ENCODE results near the gene PDE12. TPM values are rescaled to one million over a fixed set of nuclear protein-coding genes. Genes with fewer than 3 reads are reported as not detected.
A peak's percentile ranks its signal among the peaks of the same experiment; 100 is the strongest.

Gene PDE12
- total and polyA plus RNA-seq, 2 experiments from 2014 or later: 12.7 to 17.2 TPM

DNA sequence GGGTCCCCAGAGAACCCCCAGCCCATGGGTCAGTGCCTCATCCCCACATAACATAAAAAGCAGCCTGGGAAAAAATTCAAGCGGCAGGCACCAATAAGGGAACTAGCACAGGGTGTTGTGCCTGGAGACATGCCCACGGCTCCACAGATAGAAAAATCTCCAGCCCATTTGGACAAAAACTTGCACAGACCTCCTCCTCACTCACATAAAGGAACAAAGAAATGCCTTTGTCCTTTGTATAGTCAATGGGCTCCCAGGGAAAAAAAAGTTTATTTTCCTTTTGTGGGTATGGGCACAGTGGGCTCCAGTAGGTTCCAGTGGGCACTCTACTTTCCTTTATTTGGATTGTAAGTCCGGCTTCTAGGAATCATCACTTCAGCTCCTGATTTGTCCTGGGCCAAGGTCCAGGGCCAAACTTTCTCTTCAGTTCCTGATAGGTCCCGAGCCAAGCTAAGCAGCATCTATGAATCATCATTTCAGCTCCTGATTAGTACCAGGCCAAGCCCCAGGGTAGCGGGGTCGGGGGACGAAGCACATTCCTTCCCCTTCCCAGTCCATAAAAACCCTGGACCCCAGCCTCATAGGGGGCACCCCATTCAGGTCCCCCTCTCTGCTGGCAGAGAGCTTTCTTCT, 10.3 kb upstream of the PDE12 start:
- TF ChIP-seq EZH2phosphoT487 (IDR thresholded peaks at IDR 0.05; ENCODE audit: low read depth, severe bottlenecking, unreplicated experiment) (no peak), EZH2 (IDR thresholded peaks at IDR 0.05; ENCODE audit: borderline replicate concordance) (no peak)
- TF ChIP-seq, protein P1, sequence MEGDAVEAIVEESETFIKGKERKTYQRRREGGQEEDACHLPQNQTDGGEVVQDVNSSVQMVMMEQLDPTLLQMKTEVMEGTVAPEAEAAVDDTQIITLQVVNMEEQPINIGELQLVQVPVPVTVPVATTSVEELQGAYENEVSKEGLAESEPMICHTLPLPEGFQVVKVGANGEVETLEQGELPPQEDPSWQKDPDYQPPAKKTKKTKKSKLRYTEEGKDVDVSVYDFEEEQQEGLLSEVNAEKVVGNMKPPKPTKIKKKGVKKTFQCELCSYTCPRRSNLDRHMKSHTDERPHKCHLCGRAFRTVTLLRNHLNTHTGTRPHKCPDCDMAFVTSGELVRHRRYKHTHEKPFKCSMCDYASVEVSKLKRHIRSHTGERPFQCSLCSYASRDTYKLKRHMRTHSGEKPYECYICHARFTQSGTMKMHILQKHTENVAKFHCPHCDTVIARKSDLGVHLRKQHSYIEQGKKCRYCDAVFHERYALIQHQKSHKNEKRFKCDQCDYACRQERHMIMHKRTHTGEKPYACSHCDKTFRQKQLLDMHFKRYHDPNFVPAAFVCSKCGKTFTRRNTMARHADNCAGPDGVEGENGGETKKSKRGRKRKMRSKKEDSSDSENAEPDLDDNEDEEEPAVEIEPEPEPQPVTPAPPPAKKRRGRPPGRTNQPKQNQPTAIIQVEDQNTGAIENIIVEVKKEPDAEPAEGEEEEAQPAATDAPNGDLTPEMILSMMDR (IDR thresholded peaks at IDR 0.05; ENCODE audit: poor library complexity): no peak
- Histone ChIP-seq H3K79me2 (no peaks in the 10 kb centered on the region), H3K27ac (no peak overlapping the region), H3K4me3 (no peak overlapping the region), H4K20me1 (ENCODE audit: insufficient read depth, poor library complexity, severe bottlenecking) (no peaks in the 10 kb centered on the region), H2AFZ (no peak overlapping the region), H3K27me3 (no peaks in the 10 kb centered on the region), H3K4me2 (no peak overlapping the region), H3K4me1 (ENCODE audit: insufficient read depth) (peaks cover 4% of the 10 kb centered on the region), H3K9me3 (ENCODE audit: low read depth) (no peaks in the 10 kb centered on the region), H3K9me2 (replicated peaks; ENCODE audit: insufficient read depth) (no peaks in the 10 kb centered on the region), H3K36me3 (replicated peaks; ENCODE audit: insufficient read depth, low read depth) (no peaks in the 10 kb centered on the region)
- WGBS (ENCODE audit: low lambda C conversion rate, missing lambda C conversion rate): 76% methylated on average over 7 of the region's 7 CpGs
- DNase-seq (ENCODE audit: low spot score): peak; percentile 24

GRCh38 chr3:57546616-57547015, 9.5 kb upstream of the PDE12 start:
- H2AFZ ChIP-seq: no peak overlapping the region
- no peak for DNase-seq (ENCODE audit: low spot score)
- 59% methylated on average over 1 of the region's 1 CpG for WGBS (ENCODE audit: low lambda C conversion rate, missing lambda C conversion rate)
- H3K4me1 ChIP-seq (ENCODE audit: insufficient read depth): peaks cover 4% of the 10 kb centered on the region
- no peaks in the 10 kb centered on the region for H3K27me3 ChIP-seq
- no peaks in the 10 kb centered on the region for H3K36me3 ChIP-seq (replicated peaks; ENCODE audit: insufficient read depth, low read depth)
- no peak overlapping the region for H3K27ac ChIP-seq
- no peak for TF ChIP-seq EZH2phosphoT487 (IDR thresholded peaks at IDR 0.05; ENCODE audit: low read depth, severe bottlenecking, unreplicated experiment)
- TF ChIP-seq EZH2 (IDR thresholded peaks at IDR 0.05; ENCODE audit: borderline replicate concordance): no peak
- TF ChIP-seq, protein P1 (IDR thresholded peaks at IDR 0.05; ENCODE audit: poor library complexity): no peak
- H3K4me2 ChIP-seq: no peak overlapping the region
- no peaks in the 10 kb centered on the region for H4K20me1 ChIP-seq (ENCODE audit: insufficient read depth, poor library complexity, severe bottlenecking)
- H3K4me3 ChIP-seq: no peak overlapping the region
- H3K9me2 ChIP-seq (replicated peaks; ENCODE audit: insufficient read depth): no peaks in the 10 kb centered on the region
- H3K79me2 ChIP-seq: no peaks in the 10 kb centered on the region
- H3K9me3 ChIP-seq (ENCODE audit: low read depth): no peaks in the 10 kb centered on the region

GRCh38 chr3:57555306-57555705, 768 bp upstream of the PDE12 start:
- Histone ChIP-seq H3K36me3 (replicated peaks; ENCODE audit: insufficient read depth, low read depth) (no peaks in the 10 kb centered on the region), H3K27ac (peak overlapping the region; percentile 90), H3K9me2 (replicated peaks; ENCODE audit: insufficient read depth) (no peaks in the 10 kb centered on the region), H3K4me3 (peak overlapping the region; percentile 77), H3K4me1 (ENCODE audit: insufficient read depth) (peaks cover 5% of the 10 kb centered on the region), H4K20me1 (ENCODE audit: insufficient read depth, poor library complexity, severe bottlenecking) (peaks cover 3% of the 10 kb centered on the region), H3K4me2 (peak overlapping the region; percentile 98), H3K27me3 (no peaks in the 10 kb centered on the region), H2AFZ (peak overlapping the region; percentile 97), H3K9me3 (ENCODE audit: low read depth) (no peaks in the 10 kb centered on the region), H3K79me2 (peaks cover 37% of the 10 kb centered on the region)
- DNase-seq (ENCODE audit: low spot score): no peak
- 93% methylated on average over 8 of the region's 8 CpGs for WGBS (ENCODE audit: low lambda C conversion rate, missing lambda C conversion rate)
- TF ChIP-seq EZH2phosphoT487 (IDR thresholded peaks at IDR 0.05; ENCODE audit: low read depth, severe bottlenecking, unreplicated experiment) (no peak), EZH2 (IDR thresholded peaks at IDR 0.05; ENCODE audit: borderline replicate concordance) (no peak)
- TF ChIP-seq, protein P1 (IDR thresholded peaks at IDR 0.05; ENCODE audit: poor library complexity): no peak
